ENCODE measurements around the gene RHEB. TPM values are rescaled to one million over a fixed set of nuclear protein-coding genes. Genes with fewer than 3 reads are reported as not detected.
A peak's percentile ranks its signal among the peaks of the same experiment; 100 is the strongest.

RHEB gene
- total and polyA plus RNA-seq, 8 donors, result 28.6 to 65.9 (median 35.8) TPM

DNA sequence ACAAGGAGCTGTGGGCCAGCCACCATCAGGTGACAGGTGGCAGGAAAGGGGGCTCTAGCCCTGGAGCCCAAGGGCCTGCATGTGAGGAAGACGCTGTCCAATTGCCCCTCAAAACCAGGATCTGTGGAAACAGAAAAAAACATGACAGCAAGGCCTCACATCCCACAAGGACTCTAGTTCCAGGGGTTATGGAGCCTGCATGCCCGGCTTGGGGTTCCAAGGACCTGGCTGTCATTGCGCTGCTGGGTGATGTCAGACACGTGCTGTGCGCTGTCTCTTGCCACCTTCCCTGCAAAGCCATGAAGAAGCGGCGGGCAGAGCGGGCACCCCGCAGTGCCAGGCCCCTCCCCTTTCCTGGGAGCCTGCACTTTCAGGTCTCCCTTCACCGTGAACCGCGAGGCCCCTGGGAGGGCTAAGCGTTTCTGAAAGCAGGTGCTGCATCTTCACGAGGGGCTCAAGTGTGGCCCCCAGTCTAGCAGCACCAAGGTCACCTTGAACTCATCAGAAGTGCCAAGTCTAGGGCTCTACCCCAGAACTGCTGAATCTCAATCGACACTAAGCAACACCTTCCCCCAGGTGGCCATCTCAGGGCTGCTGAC lies 64.7 kb downstream of the RHEB start:
- no peak for TF ChIP-seq CTCF (IDR thresholded peaks at IDR 0.05)
- 85 to 90% methylated on average over 15 of the region's 15 CpGs for WGBS, 2 donors
- Histone ChIP-seq H3K4me1 (peaks cover 6 to 10% (median 8%) of the 10 kb centered on the region in 3 donors), H3K9me3 (no peaks in the 10 kb centered on the region), H3K27ac (no peak overlapping the region), H3K4me3 (no peak overlapping the region), H3K27me3 (no peaks in the 10 kb centered on the region), H3K36me3 (no peaks in the 10 kb centered on the region)
- DNase-seq (peak in 1 of 6 donors; percentile 60), FAIRE-seq (no peak), ATAC-seq (no peak)
- intact Hi-C loops (cut with DNase I), result no loop called here

GRCh38 chr7:151454305-151454704 lies 65.4 kb downstream of the RHEB start:
- Histone ChIP-seq H3K4me3 (no peak overlapping the region), H3K9me3 (no peaks in the 10 kb centered on the region), H3K4me1 (peaks cover 1 to 3% (median 3%) of the 10 kb centered on the region in 3 donors), H3K36me3 (no peaks in the 10 kb centered on the region), H3K27me3 (no peaks in the 10 kb centered on the region), H3K27ac (no peak overlapping the region)
- no peak for TF ChIP-seq CTCF (IDR thresholded peaks at IDR 0.05)
- 90 to 92% methylated on average over 14 of the region's 14 CpGs for WGBS, 2 donors
- no peak for FAIRE-seq
- no peak for ATAC-seq
- intact Hi-C loops (cut with DNase I), result no loop called here
- no peak for DNase-seq

DNA sequence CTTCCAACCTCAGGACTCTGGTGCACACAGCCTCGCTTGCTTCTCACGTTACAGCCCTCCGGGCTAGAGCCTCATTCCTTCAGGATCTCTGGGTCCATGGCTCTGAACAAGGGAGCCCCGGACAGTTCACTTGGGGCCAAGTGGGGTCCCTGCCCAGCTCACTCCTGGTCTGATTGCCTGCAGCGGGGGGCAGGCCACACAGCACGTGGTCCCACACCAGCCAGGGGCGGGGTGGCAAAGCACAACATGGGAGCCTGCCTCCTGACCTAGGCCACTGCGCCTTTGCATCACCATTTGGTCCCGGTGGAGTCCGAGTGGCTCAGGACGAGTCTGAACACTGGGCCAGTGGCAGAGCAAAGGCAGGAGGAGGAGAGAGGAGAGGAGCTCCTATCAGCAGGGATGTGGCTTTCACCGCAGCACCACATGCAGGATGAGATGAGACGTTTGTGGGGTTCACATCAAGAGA lies 66.3 kb downstream of the RHEB start:
- Histone ChIP-seq H3K27me3 (no peaks in the 10 kb centered on the region), H3K4me3 (no peak overlapping the region), H3K27ac (no peak overlapping the region), H3K9me3 (no peaks in the 10 kb centered on the region), H3K36me3 (no peaks in the 10 kb centered on the region), H3K4me1 (no peaks in the 10 kb centered on the region)
- ATAC-seq (no peak), FAIRE-seq (no peak), DNase-seq (no peak)
- 76 to 86% methylated on average over 13 of the region's 13 CpGs for WGBS, 2 donors
- no peak for TF ChIP-seq CTCF (IDR thresholded peaks at IDR 0.05)
- intact Hi-C loops (cut with DNase I), result no loop called here

DNA sequence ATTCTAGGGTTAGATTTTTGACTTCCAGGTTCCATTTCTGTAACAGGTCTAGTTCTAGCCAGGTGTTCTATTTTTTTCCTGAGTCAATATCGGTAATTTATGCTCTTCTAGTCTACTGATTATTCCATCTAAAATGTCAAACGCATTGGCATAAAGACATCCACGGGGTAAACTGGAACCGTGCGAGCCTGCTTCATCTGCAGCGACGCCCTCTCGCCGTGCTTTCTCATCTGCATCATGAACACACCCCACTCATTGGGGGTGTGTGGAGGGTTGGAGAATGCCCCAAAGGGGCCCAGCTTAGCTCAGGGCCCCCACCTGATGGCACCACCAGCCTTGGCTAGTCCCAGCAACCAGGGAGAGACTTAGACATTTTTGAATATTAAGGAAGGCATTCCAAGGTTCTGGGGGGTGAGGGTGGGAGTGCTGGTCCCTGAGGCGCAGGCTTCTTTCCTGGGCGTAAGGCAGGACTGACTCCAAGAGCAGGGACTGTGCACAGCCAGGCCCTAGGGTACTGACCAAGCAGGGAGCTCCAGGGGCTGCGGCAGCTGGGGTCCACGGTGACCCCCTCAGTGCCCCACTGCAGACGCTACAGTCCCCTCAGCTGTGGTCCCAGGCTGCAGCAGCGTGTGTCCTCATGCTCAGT lies 66.9 kb downstream of the RHEB start:
- DNase-seq (no peak), FAIRE-seq (no peak)

More for the DNA sequence above, 66.9 kb downstream of the RHEB start:
- Histone ChIP-seq H3K4me3 (no peak overlapping the region), H3K27me3 (no peaks in the 10 kb centered on the region), H3K27ac (no peak overlapping the region), H3K9me3 (no peaks in the 10 kb centered on the region), H3K36me3 (no peaks in the 10 kb centered on the region), H3K4me1 (no peaks in the 10 kb centered on the region)
- no peak for ATAC-seq
- intact Hi-C loops (cut with DNase I), result no loop called here
- no peak for TF ChIP-seq CTCF (IDR thresholded peaks at IDR 0.05)
- 75 to 77% methylated on average over 15 of the region's 15 CpGs for WGBS, 2 donors

Data from pancreas (tissue), 10 donors.